Measurements from ENCODE around the gene SUSD2. TPM values are rescaled to one million over a fixed set of nuclear protein-coding genes. Genes with fewer than 3 reads are reported as not detected.

Gene SUSD2
- polyA plus RNA-seq, 1 donor from 2014 or later = not detected

DNA sequence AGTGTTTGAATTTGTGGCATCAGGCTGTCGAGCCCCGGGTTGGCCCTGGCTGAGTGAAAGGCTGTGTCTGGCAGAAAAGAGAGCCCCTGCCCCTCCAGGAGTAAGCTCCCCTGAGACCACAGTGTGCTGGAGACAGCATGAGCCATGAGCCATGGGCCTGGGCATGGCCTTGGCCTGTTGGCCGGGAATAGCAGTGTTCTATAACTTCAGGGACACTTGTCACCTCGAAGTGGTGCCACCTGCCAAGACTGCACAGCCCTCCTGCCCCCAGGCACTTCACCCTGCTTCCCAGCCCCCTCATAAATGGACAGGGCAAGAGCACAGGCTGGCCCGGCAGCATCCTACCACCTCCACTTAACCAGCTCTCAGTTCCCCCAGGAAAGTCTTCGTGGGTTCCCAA lies 20.7 kb upstream of the SUSD2 start:
- H3K27me3 Mint-ChIP-seq = no peaks in the 10 kb centered on the region
- no peaks in the 10 kb centered on the region for H3K36me3 Mint-ChIP-seq
- H3K4me1 Mint-ChIP-seq = peaks cover 13 to 20% (median 19%) of the 10 kb centered on the region in 3 donors
- peak overlapping the region in 1 of 4 donors; percentile 29 for H3K4me3 Mint-ChIP-seq
- no peak overlapping the region for H3K27ac Mint-ChIP-seq
- no peaks in the 10 kb centered on the region for H3K9me3 Mint-ChIP-seq

DNA sequence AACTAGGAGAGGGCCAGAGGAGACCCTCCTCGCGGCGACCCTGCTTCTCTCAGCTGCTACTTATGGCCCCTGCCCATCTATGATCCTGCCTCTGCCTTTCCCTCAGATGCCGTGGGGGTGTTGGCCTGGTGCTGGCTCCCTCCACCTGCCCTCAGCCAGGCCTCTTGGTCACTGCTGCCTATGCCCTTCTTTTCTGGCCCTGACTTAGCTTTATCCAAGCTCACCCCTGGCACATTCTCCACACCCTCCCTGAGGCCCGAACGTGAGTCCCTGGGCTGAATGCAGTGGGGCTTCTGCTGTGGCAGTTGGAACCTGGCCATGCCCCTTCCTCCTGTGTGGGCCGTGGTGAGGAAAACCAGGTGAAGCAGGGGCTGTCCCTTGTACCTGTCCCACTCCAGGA lies 19.8 kb upstream of the SUSD2 start:
- H3K4me1 Mint-ChIP-seq = peaks cover 12 to 19% (median 18%) of the 10 kb centered on the region in 3 donors
- no peak overlapping the region for H3K4me3 Mint-ChIP-seq
- H3K27ac Mint-ChIP-seq = peak overlapping the region in 1 of 3 donors; percentile 14
- no peaks in the 10 kb centered on the region for H3K27me3 Mint-ChIP-seq
- no peaks in the 10 kb centered on the region for H3K36me3 Mint-ChIP-seq
- H3K9me3 Mint-ChIP-seq = no peaks in the 10 kb centered on the region

DNA sequence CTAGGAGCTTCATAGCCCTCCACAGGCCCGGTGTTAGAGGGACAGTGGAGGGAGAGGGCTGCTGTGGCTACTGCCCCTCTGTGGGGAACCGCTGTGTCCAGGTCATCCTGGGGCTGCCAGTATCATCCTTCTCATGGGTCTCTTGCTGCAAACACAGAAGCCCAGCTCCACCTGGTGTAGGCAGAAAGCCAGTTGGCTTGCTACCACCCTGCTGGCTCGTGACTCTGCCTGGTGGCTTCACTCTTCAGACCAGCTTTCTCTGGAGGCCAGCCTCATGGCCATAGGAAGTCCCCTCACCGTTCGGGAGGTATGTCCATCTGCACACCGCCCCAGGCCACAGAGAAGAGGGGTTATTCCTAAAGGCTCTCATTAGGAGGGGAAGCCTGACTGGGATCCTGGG lies 19.4 kb upstream of the SUSD2 start:
- Mint-ChIP-seq H3K4me1 (peaks cover 12 to 18% (median 17%) of the 10 kb centered on the region in 3 donors), H3K9me3 (no peaks in the 10 kb centered on the region), H3K27ac (peak overlapping the region in 2 of 3 donors; percentile 14), H3K4me3 (peak overlapping the region in 1 of 4 donors; percentile 7), H3K27me3 (no peaks in the 10 kb centered on the region), H3K36me3 (no peaks in the 10 kb centered on the region)

DNA sequence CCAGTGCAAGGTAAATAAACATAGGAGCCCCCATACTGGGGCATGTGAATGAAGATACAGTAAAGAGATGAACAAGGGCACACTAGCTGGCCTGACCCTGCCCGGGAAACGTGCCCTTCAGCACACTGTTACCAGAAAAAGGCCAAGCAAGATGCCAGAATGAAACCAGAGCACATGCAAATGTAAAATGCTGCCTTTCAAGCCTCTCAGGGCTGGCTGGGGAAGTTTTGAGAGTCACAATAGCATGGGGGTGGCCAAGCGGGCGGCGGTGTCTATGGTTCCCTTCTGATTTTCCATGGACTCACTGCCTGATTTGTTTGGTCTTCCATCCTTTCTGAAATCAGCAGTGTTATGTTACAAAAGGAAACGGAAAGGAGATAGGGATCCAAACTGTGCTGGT lies 18.9 kb upstream of the SUSD2 start:
- peak overlapping the region in 1 of 4 donors; percentile 7 for H3K4me3 Mint-ChIP-seq
- no peaks in the 10 kb centered on the region for H3K36me3 Mint-ChIP-seq
- H3K4me1 Mint-ChIP-seq = peaks cover 12 to 16% (median 12%) of the 10 kb centered on the region in 3 donors
- H3K27ac Mint-ChIP-seq = peak overlapping the region in 1 of 3 donors; percentile 14
- no peaks in the 10 kb centered on the region for H3K27me3 Mint-ChIP-seq
- no peaks in the 10 kb centered on the region for H3K9me3 Mint-ChIP-seq

DNA sequence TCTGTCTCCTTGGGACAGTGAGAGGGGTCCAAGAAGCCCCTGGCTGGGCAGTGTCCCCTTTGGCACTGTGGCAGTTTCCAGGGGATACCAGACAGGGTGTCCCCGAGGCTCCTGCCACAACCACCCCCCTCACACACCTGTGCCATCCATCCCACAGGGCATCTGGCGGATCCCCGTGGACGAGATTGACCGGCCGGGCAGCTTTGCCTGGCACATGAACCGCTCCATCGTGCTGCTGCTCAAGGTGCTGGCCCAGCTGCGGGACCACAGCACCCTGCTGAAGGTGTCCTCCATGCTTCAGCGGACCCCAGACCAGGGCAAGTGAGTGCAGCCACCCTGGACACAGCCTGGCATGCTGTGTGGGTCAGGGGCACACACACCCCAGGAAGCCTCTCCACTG lies 17.0 kb upstream of the SUSD2 start:
- H3K27ac Mint-ChIP-seq = no peak overlapping the region
- H3K36me3 Mint-ChIP-seq = no peaks in the 10 kb centered on the region
- H3K9me3 Mint-ChIP-seq = no peaks in the 10 kb centered on the region
- H3K4me1 Mint-ChIP-seq = peaks cover 0 to 6% (median 4%) of the 10 kb centered on the region in 3 donors
- no peak overlapping the region for H3K4me3 Mint-ChIP-seq
- no peaks in the 10 kb centered on the region for H3K27me3 Mint-ChIP-seq

DNA sequence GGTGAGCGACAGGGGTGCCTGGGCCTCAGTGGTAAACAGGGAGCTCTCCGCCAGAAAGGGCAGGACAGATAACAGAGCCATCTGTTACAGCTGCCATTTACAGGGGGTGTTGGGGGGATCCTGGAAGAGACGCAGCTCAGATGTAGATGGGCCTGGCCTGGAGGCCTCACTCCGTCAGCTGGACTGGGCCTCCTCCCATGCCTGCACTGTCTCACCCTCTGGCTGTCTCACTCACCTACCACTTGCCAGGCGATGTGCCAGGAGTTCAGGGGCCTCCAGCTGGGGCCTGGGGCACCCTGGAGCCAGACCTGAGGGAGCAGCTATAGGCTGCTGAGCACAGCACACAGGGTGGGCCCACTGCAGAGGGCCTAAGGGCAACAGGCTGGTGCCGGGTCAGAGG lies 16.3 kb upstream of the SUSD2 start:
- Mint-ChIP-seq H3K9me3 (no peaks in the 10 kb centered on the region), H3K4me3 (no peak overlapping the region), H3K27ac (no peak overlapping the region), H3K27me3 (no peaks in the 10 kb centered on the region), H3K4me1 (peaks cover 0 to 4% (median 3%) of the 10 kb centered on the region in 3 donors), H3K36me3 (no peaks in the 10 kb centered on the region)

DNA sequence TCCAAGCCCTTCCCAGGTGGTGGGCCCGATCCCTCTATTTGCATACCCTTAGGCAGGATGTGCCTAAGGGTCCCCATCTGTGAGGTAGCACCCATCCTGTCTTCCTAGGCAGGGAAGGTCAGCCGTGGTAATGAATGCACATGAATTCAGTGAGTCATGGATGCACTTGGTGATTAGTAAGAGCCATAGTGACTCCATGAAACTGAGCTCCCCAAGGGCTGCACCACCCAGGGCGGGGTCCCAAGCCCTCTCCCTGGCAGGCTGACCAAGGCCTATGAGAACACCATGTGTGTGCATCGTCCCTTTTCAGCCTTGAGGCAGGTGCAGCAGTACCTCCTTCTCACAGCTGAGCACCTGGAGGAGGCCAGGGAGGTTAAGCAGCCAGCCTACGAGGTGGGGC lies 15.6 kb upstream of the SUSD2 start:
- no peak overlapping the region for H3K4me3 Mint-ChIP-seq
- peaks cover 0 to 3% (median 2%) of the 10 kb centered on the region in 3 donors for H3K4me1 Mint-ChIP-seq
- no peaks in the 10 kb centered on the region for H3K9me3 Mint-ChIP-seq
- no peaks in the 10 kb centered on the region for H3K27me3 Mint-ChIP-seq
- H3K36me3 Mint-ChIP-seq = no peaks in the 10 kb centered on the region
- H3K27ac Mint-ChIP-seq = no peak overlapping the region

DNA sequence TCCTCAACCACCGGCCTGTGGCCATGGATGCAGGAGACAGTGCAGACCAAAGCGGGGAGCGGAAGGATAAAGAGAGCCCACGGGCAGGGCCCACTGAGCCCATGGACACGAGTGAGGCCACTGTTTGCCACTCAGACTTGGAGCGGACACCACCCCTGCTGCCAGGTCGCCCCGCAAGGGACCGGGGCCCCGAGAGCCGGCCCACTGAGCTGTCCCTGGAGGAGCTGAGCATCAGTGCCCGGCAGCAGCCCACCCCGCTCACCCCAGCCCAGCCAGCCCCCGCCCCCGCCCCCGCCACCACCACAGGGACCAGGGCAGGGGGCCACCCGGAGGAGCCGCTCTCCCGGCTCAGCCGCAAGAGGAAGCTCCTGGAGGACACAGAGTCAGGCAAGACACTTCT lies 14.5 kb upstream of the SUSD2 start:
- Mint-ChIP-seq H3K4me3 (no peak overlapping the region), H3K36me3 (no peaks in the 10 kb centered on the region), H3K27me3 (no peaks in the 10 kb centered on the region), H3K27ac (no peak overlapping the region), H3K4me1 (peaks cover 0 to 3% (median 2%) of the 10 kb centered on the region in 3 donors), H3K9me3 (no peaks in the 10 kb centered on the region)

DNA sequence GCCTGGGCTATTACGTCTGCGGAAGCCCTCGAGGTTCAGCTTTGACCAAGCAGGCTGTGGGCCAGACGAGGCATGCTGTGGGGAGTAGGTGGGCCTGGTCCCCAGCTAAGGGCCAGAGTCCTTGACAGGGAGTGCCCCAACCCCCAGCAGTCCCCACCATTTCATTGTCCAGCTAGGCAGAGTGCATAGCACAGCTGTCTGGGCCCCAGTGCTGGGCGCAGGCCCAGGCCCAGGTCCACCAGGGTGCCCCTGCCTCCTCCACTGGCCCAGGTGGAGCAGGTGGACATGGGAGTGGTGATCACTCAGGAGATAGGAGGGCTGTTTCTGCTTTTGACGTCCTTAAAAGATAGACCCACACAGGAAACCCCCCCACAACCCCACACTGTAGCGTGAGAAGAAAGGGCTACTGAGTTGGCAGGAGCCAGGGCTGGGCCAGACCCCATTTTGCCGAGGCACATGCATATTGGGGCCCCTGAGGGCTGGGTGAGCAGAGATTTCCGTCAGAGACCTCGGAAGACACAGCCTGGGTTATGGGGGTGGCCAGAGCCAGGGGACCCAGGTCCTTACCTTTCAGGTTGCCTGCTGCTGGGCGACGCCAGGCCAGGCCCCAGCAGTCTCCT lies 11.7 kb upstream of the SUSD2 start:
- Mint-ChIP-seq H3K4me3 (no peak overlapping the region), H3K27ac (no peak overlapping the region), H3K4me1 (no peaks in the 10 kb centered on the region), H3K36me3 (no peaks in the 10 kb centered on the region), H3K27me3 (no peaks in the 10 kb centered on the region), H3K9me3 (no peaks in the 10 kb centered on the region)

DNA sequence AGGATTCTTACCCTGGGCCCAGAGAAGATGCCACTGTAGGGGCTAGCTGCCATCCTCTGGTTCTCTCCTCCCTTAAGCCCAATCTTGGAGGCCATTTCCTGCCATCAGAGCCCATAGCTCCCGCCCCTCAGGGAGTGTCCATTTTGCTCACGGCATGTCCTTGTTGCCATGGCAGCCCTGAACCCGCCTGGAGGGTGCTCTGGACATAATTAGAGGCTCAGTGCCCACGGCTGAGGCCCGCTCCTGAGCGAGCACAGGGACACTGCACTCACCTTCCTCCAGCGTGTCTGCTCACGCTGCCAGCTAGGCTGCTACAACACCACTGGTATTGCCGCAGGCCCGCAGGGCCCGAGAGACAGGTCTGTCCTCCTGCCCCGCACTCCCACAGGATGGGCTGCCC lies 11.1 kb upstream of the SUSD2 start:
- H3K27me3 Mint-ChIP-seq = no peaks in the 10 kb centered on the region
- no peaks in the 10 kb centered on the region for H3K36me3 Mint-ChIP-seq
- no peak overlapping the region for H3K27ac Mint-ChIP-seq
- H3K4me3 Mint-ChIP-seq = no peak overlapping the region
- no peaks in the 10 kb centered on the region for H3K9me3 Mint-ChIP-seq
- H3K4me1 Mint-ChIP-seq = no peaks in the 10 kb centered on the region

DNA sequence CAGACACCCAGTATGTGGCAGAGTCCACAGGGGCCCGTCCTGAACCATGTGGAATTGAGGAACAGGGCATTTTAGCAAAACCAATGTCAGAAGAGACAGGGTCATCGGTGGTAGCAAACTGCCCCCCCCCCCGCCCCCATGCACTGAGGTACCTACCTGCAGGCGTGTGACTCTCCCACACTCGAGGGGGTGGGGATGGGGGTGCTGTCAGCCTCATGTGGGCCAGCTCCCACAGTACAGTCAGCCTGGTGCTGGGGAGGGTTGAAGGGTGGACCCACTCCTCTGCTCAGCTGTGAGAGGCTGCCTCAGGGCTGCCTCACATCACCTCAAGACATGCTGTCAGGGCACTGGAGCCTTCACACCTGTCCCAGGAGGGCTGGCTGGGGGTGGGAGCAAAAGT lies 10.7 kb upstream of the SUSD2 start:
- no peaks in the 10 kb centered on the region for H3K4me1 Mint-ChIP-seq
- H3K36me3 Mint-ChIP-seq = no peaks in the 10 kb centered on the region
- no peak overlapping the region for H3K4me3 Mint-ChIP-seq
- no peaks in the 10 kb centered on the region for H3K9me3 Mint-ChIP-seq
- H3K27ac Mint-ChIP-seq = no peak overlapping the region
- H3K27me3 Mint-ChIP-seq = no peaks in the 10 kb centered on the region

DNA sequence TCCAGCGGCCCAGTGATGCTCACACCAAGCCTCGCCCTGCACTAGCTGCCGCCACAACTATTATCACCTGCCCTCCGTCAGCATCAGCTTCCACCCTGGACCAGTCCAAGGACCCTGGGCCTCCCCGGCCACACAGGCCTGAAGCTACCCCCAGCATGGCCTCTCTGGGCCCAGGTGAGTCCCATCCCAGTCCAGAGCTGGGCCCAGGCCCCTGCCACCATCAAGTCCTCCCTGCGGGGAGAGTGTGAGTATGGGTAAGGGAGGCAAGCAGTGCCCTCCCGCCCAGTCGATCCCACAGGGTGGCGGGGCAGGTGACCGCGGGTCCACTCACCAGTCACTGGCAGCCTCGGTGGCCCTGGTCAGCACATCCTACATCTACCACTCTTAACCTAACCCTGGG lies 9.5 kb upstream of the SUSD2 start:
- no peaks in the 10 kb centered on the region for H3K4me1 Mint-ChIP-seq
- H3K27me3 Mint-ChIP-seq = no peaks in the 10 kb centered on the region
- no peaks in the 10 kb centered on the region for H3K36me3 Mint-ChIP-seq
- no peaks in the 10 kb centered on the region for H3K9me3 Mint-ChIP-seq
- H3K27ac Mint-ChIP-seq = peak overlapping the region in 1 of 3 donors; percentile 85
- H3K4me3 Mint-ChIP-seq = no peak overlapping the region

DNA sequence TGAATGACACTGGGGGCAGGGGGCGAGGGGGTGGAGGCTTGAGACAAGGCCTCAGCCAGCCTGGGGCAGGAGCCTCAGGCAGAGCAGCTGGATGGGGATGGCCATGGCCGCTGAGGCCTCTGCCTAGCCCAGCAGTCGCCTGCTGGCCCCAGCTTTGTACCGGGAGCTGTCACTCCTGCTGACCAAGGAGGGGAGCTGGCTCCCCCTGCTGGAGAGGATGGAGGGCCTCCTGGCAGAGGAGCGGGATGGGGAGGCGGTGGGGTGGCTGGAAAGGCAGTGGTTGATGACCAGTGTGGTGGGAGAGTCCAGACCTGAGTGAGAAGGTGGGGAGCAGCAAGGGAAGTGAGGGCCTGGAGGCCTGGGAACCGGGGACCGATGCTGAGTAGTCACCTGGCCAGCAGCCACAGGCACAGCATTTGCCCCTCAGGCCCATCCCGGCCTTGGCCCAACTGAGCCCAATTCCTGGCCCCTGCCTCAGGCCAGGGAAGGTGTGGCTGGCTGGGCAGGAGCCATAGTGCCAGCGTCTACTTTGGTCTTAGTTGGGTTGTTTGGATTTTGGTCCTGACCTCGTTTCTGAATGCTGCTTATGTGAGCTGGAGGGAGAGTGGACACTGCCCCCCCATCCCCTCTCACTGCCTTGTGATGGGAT lies 6.0 kb upstream of the SUSD2 start:
- Mint-ChIP-seq H3K27me3 (no peaks in the 10 kb centered on the region), H3K27ac (peak overlapping the region in 2 of 3 donors; percentile 31 to 62)

DNA sequence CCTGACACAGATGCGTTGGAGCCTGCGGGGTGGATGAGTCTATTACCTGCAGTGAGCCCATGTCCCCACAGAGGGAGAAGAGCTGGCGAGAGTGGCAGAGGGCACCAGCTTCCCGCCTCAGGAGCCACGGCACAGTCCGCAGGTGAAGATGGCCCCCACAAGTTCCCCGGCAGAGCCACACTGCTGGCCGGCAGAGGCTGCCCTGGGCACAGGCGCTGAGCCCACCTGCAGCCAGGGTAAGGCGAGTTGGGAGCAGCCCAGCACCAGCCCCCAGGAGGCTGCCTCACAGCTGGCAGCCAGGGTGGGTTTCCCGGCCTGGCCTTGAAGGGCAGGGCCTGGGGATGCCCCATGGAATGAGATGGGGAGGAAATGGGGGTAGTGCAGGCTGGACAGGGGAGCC lies 5.2 kb upstream of the SUSD2 start:
- Mint-ChIP-seq H3K27ac (no peak overlapping the region), H3K36me3 (no peaks in the 10 kb centered on the region), H3K27me3 (no peaks in the 10 kb centered on the region), H3K4me1 (no peaks in the 10 kb centered on the region), H3K4me3 (no peak overlapping the region), H3K9me3 (no peaks in the 10 kb centered on the region)

More for the DNA sequence above, 6.0 kb upstream of the SUSD2 start:
- no peak overlapping the region for H3K4me3 Mint-ChIP-seq
- H3K4me1 Mint-ChIP-seq = no peaks in the 10 kb centered on the region
- no peaks in the 10 kb centered on the region for H3K36me3 Mint-ChIP-seq
- no peaks in the 10 kb centered on the region for H3K9me3 Mint-ChIP-seq

DNA sequence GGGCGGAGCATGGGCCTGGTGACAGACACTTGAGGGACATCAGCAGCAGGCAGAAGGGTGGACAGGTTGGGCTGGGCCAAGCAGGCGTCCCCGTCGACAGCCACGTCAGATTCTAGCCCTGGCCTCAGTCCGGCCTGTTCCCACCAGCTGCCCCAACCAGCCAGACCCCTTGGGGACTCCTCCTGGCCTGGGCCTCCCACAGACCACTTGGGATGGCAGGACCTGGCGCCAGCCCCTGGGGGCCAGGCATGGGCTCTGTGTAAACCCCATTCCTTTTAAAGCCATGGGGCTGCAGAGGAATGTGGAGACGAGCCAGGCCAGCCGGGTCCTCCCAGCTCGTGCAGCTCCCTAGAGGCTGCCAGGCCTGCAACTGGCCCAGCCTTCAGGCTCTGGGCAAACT lies 4.7 kb upstream of the SUSD2 start:
- Mint-ChIP-seq H3K27me3 (no peaks in the 10 kb centered on the region), H3K4me1 (no peaks in the 10 kb centered on the region), H3K36me3 (no peaks in the 10 kb centered on the region), H3K9me3 (no peaks in the 10 kb centered on the region), H3K27ac (no peak overlapping the region), H3K4me3 (peak overlapping the region in 1 of 4 donors; percentile 60)

DNA sequence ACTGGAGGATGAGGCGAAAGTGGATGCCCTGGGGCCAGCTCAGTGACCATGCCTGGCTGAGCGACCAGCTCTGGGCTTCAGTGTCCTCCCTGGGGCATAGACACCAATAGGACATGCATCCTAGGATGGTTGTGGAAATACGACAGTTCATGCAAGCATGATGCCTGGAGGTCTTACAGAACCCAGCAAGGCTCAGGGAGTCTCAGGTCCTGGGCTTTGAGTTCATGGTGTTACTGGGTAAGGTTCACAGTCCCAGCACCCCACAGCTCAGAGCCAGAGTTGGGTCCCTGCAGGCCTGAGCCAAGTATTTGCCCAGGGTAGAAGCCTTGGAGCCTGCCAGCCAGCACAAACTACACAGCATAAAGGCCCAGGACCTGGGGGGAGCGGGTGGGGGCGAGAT lies 4.2 kb upstream of the SUSD2 start:
- Mint-ChIP-seq H3K27ac (peak overlapping the region in 1 of 3 donors; percentile 16), H3K27me3 (no peaks in the 10 kb centered on the region), H3K4me3 (no peak overlapping the region), H3K4me1 (no peaks in the 10 kb centered on the region), H3K9me3 (no peaks in the 10 kb centered on the region), H3K36me3 (no peaks in the 10 kb centered on the region)

Measured in IgD-negative memory B cell (primary cell).